Right forelimb (tissue), 1 donor: ENCODE data around the gene RPS6KA3.
A peak's percentile ranks its signal among the peaks of the same experiment; 100 is the strongest.

Experiments used
- DNase-seq: peaks from one replicate; pipeline ENCODE4 v3.0.0-alpha.2; 2018

The RPS6KA3 gene

GRCh38 chrX:20266810-20267606, at the start of gene RPS6KA3:
TSS of gene RPS6KA3 (minus strand) at chrX:20266909. CDS start at chrX:20266632, 277 bp downstream.
- DNase-seq: peak; percentile 92

DNA sequence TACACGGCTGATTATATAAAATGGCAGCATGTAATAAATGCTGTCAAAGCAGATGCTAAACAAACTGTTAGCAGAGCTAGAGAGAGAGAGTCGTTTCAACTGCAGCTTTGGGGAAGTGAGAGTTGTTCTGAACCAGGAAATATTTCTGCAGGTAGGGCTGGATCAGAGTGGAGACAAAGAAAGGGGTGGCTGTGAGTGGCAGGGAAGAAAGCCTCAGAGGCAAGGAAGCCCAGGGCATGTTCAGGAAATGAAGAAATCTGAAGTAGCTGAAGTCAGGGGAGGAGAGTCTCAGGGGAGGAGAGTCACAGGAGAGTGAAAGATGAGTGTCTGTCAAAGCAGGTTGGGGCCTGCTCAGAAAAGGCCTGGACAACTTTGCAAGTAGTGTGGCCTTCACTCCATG, 48.4 kb upstream of the RPS6KA3 start:
- no peak for DNase-seq

GRCh38 chrX:20313899-20314298, 47.2 kb upstream of the RPS6KA3 start:
- no peak for DNase-seq

DNA sequence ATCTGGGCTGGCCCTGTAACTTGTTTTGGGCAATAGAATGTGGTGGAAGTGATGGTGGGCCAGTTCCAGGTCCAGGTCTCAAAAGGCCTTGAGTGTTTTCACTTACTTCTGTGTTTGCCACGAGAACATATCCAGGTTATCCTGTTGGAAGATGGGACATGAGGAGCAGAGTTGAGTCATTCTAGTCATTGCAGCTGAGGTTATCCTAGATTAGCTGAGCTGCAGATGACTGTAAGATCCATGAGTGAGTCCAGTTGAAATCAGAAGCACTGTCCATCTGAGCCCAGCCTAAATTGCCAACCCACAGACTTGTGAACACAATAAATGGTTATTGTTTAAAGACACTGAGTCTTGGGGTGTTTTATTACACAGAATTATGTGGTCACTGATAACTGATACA, 45.3 kb upstream of the RPS6KA3 start:
- DNase-seq: no peak

DNA sequence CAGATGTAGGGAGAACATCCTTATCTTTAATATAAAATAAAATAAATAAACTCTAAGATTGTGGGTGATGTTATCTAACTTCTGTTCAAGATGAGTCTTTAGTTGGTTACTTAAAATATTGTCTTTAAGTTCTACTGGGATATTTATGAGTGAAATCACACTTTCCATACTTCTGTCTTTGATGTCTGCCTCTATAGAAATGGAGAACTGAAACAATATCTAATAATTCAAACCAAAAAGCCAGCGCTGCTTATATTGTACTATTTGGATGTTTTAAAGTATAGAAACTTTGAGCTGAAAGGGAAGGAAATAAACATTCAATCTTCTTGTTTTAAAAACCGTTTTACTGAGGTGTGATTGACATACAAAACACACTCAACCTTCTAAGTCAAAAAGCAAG, 44.8 kb upstream of the RPS6KA3 start:
- no peak for DNase-seq

- DNase-seq: no peak
Observed at GRCh38 chrX:20309806-20310205, 43.1 kb upstream of the RPS6KA3 start.

GRCh38 chrX:20306668-20307067, 40.0 kb upstream of the RPS6KA3 start:
- no peak for DNase-seq

GRCh38 chrX:20300822-20301221, 34.1 kb upstream of the RPS6KA3 start:
- no peak for DNase-seq

- DNase-seq: no peak
Observed at GRCh38 chrX:20294957-20295356, 28.2 kb upstream of the RPS6KA3 start.

DNA sequence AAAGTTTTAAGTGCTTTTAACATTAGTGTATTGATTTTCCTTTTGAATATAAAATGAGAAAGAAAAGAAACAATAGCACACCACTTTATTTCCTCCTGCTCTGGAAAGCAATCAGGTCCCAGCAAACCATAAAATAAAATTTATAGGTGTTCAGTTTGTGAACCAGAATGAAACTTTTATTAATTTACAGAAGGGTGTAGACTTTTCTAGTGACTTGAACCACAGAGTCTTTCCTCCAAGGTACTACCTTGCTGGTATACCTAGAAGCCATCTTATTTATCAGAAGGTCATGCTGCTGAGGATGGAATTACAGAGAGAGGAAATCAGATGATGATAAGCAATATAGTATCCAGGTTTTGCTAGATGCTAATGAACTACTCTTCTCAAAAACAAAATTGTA, 27.6 kb upstream of the RPS6KA3 start:
- no peak for DNase-seq

DNA sequence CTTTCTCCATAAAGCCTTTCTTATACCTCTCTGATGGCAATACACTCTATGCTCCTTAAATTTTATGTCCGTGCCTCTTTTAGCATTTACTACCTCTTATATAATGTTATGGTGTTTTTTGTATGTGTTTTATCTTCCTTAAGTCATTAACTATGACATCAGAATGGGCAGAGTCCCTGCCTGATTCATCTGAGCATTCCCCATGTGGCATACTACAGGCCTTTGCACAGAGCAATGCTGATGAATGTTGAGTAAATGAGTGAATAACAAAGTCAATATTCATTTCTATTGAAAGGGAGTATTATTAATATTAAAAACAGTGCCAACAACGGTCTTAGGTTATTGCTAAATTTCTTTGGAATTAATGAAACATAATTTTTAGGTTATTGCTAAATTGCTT, 18.8 kb upstream of the RPS6KA3 start:
- no peak for DNase-seq

DNA sequence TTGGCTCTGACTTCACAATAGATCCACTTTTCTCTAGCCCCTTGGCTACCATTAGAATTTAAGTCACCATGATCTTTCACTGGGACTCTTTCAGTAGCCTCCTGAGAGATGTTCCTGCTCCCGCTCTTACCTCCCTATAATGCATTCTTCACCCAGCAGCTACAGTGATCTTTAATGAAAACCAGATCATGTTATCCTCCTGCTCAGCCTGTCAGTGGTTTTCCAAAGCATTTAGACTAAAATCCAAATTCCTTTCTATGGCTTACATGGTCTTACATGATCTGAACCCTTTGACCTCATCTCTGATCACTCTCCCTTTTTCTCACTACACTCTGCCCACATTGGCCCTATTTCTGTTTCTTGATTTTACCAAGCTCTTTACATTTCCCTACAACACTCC, 18.3 kb upstream of the RPS6KA3 start:
- no peak for DNase-seq

DNA sequence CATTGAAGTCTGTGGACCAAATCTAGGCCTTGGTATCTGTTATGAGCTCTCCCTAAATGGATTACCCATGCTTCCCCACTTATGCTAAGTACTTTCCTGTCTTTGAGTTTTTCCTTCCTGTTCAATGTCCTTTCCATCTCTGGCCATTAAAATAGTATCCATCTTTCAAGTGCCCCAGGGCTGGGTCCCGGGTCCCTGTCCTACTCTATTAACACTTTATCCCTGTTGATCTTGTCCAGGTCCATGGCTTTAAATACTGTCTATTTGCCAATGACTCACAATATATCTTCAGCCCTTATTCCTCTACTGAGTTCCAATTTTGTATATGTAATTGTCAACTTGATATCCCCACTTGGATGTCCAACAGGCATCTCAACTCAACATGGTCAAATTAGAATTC, 17.7 kb upstream of the RPS6KA3 start:
- no peak for DNase-seq

DNA sequence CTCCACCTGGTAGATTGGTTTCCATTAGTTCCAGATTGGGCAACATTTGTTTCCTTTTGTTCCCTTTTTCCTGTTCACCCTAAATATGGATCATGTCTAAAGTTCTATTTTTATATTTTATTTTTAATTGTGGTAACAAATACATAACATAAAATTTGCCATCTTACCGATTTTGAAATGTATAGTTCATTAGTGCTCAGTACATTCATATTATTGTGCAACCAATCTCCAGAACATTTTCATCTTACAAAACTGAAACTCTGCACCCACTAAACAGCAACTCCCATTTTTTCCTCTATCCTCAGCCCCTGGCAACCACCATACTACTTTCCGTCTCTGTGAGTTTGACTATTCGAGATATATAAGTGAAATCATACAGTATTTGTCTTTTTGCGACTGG, 14.2 kb upstream of the RPS6KA3 start:
- no peak for DNase-seq

DNA sequence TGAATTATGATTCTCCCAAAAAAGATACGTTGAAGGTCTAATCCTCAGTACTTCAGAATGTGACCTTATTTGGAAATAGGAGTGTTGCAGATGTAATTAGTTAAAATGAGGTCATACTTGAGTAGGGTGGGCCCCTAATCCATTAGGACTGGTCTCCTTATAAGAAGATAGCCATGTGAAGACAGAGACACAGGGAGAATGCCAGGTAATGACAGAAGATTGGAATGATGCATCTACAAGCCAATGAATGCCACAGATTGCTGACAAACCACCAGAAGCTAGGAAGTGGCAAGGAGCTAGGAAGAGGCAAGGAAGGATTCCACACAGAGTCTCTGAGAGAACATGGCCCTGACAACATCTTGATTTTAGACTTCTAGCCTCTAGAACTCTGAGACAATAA, 7.4 kb upstream of the RPS6KA3 start:
- DNase-seq: no peak

DNA sequence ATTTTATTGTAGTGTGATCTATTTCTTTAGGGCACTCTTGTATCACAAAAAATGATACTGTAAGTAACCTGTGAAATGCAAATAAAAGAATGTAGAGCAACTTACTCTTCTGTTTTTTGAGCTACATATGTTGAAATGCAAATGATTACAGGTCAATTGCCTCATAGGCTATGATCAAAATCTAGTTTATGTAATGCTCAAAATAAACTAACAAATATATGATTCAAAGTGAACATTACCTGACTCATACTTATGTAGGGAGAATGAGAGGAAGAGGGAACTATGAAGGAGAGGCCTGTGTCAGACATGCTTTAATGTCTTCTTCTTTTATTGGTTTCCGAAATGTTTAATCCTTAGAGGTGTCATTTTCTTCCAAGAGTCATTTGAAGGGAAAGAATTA, 5.0 kb upstream of the RPS6KA3 start:
- DNase-seq: no peak

GRCh38 chrX:20271186-20271585, 4.5 kb upstream of the RPS6KA3 start:
- DNase-seq: no peak

GRCh38 chrX:20270562-20270890, 3.8 kb upstream of the RPS6KA3 start:
- no peak for DNase-seq

- DNase-seq: no peak
Observed at GRCh38 chrX:20269848-20270561, 3.3 kb upstream of the RPS6KA3 start.

GRCh38 chrX:20267931-20268701, 1.4 kb upstream of the RPS6KA3 start:
- DNase-seq: peak; percentile 64

- no peak for DNase-seq
Observed at GRCh38 chrX:20267607-20267930, 860 bp upstream of the RPS6KA3 start.

- DNase-seq: peak; percentile 56
Observed at GRCh38 chrX:20265726-20266681, 705 bp downstream of the RPS6KA3 start.

GRCh38 chrX:20265221-20265725, 1.4 kb downstream of the RPS6KA3 start:
- peak; percentile 64 for DNase-seq
